Testis (tissue), 3 donors: ENCODE data around the gene DNAJC15. TPM values are rescaled to one million over a fixed set of nuclear protein-coding genes. Genes with fewer than 3 reads are reported as not detected.

ENCODE experiments used
- DNase-seq: peaks from one replicate; pipeline ENCODE4 v3.0.0-alpha.2; 2019
- H3K27ac ChIP-seq, 2 donors: fragments of 200-600 bp; sonication (generic); one replicate each; pipeline ENCODE4 v1.5.1; 2019
- H3K27me3 ChIP-seq: fragments of 200-600 bp; sonication (generic); one replicate; pipeline ENCODE4 v1.5.1; 2019
- H3K36me3 ChIP-seq: fragments of 200-600 bp; sonication (generic); one replicate; pipeline ENCODE4 v1.5.1; 2017; ENCODE audit warnings: low read depth; ENCODE audit errors: missing control alignments
- H3K4me1 ChIP-seq: fragments of 200-600 bp; sonication (generic); one replicate; pipeline ENCODE4 v1.5.1; 2019
- H3K4me3 ChIP-seq, 2 donors: fragments of 200-600 bp; sonication (generic); one replicate each; pipeline ENCODE4 v1.5.1; 2017 to 2019
- H3K9me3 ChIP-seq: fragments of 200-600 bp; sonication (generic); one replicate; pipeline ENCODE4 v1.5.1; 2017
- CTCF ChIP-seq, 3 experiments: fragments of 450-650 bp in 2 of 3; fragments of 200-600 bp in 1 of 3; sonication (generic) in 1 of 3; IDR thresholded peaks; one replicate each; pipeline ENCODE4 v1.5.1; 2016 to 2019; ENCODE audit warnings: antibody characterized with exemption in 3 of 3, mild to moderate bottlenecking in 2 of 3, moderate library complexity in 1 of 3
- POLR2A ChIP-seq: fragments of 450-650 bp; IDR thresholded peaks from one replicate; pipeline ENCODE4 v1.6.1; 2017; ENCODE audit warnings: antibody characterized with exemption, mild to moderate bottlenecking, moderate library complexity
- whole genome bisulfite sequencing, 2 donors: methylation state at CpG; one replicate each; pipeline ENCODE4 v1.1.5; 2018; 5-methylcytosine and 5-hydroxymethylcytosine counted together
- intact Hi-C: fragments of 100-400 bp; cut with DNase I; formaldehyde crosslinking; loops from one replicate; pipeline ENCODE4 v1.15.1; 2023; ENCODE audit warnings: low total_unique reads
- polyA plus RNA-seq: library from polyadenylated mRNA; stranded (reverse); fragments of 350-450 nt; fragmentation: Illumina TruSeq; extraction: RNeasy Lipid Tissue Mini Kit (QIAGEN cat#74804); gene quantifications from one replicate; pipeline ENCODE4 v1.2.3, GENCODE V29; 2014; ENCODE audit warnings: low read depth, low replicate concordance; ENCODE audit not compliant: insufficient read depth
- total RNA-seq, 2 donors: library from RNA; depleted of rRNA; stranded (reverse); fragments of >200 nt; gene quantifications; one replicate each; pipeline ENCODE4 v1.2.3, GENCODE V29; 2016

DNAJC15 gene
- total and polyA plus RNA-seq, 3 donors from 2014 or later, result 11.8 to 49.8 (median 17.2) TPM

- peaks cover 12% of the 10 kb centered on the region for H3K4me1 ChIP-seq
- H3K27me3 ChIP-seq, result no peaks in the 10 kb centered on the region
- 49 to 73% methylated on average over 3 of the region's 3 CpGs for WGBS, 2 donors
- H3K9me3 ChIP-seq, result no peaks in the 10 kb centered on the region
- intact Hi-C loops, result no loop called here
- TF ChIP-seq CTCF (IDR thresholded peaks at IDR 0.05) (no peak), POLR2A (no peak)
- H3K27ac ChIP-seq, result peak overlapping the region; percentile 31 to 57
- H3K36me3 ChIP-seq, result no peaks in the 10 kb centered on the region
- DNase-seq, result no peak
- no peak overlapping the region for H3K4me3 ChIP-seq
These were observed 16.3 kb upstream of the DNAJC15 start for GRCh38 chr13:43006893-43007631.

GRCh38 chr13:43008596-43008995, 14.8 kb upstream of the DNAJC15 start:
- peaks cover 12% of the 10 kb centered on the region for H3K4me1 ChIP-seq
- no peaks in the 10 kb centered on the region for H3K27me3 ChIP-seq
- no peaks in the 10 kb centered on the region for H3K9me3 ChIP-seq
- intact Hi-C loops, result no loop called here
- H3K4me3 ChIP-seq, result no peak overlapping the region
- no peak for TF ChIP-seq POLR2A
- no peak for TF ChIP-seq CTCF (IDR thresholded peaks at IDR 0.05)
- no peaks in the 10 kb centered on the region for H3K36me3 ChIP-seq
- WGBS, 2 donors, result 72 to 90% methylated on average over 3 of the region's 3 CpGs
- DNase-seq, result no peak
- no peak overlapping the region for H3K27ac ChIP-seq

- H3K4me3 ChIP-seq, result no peak overlapping the region
- no peaks in the 10 kb centered on the region for H3K36me3 ChIP-seq
- H3K4me1 ChIP-seq, result peaks cover 12% of the 10 kb centered on the region
- H3K27ac ChIP-seq, result no peak overlapping the region
- TF ChIP-seq POLR2A (no peak), CTCF (IDR thresholded peaks at IDR 0.05) (no peak)
- no peaks in the 10 kb centered on the region for H3K27me3 ChIP-seq
- DNase-seq, result no peak
- intact Hi-C loops, result no loop called here
- 78 to 87% methylated on average over 1 of the region's 1 CpG for WGBS, 2 donors
- no peaks in the 10 kb centered on the region for H3K9me3 ChIP-seq
These were observed 13.9 kb upstream of the DNAJC15 start for GRCh38 chr13:43009506-43009905.

- Histone ChIP-seq H3K4me1 (no peaks in the 10 kb centered on the region), H3K27ac (no peak overlapping the region), H3K4me3 (no peak overlapping the region), H3K9me3 (no peaks in the 10 kb centered on the region), H3K36me3 (no peaks in the 10 kb centered on the region), H3K27me3 (no peaks in the 10 kb centered on the region)
- no peak for DNase-seq
- intact Hi-C loops, result no loop called here
- 68 to 73% methylated on average over 3 of the region's 3 CpGs for WGBS, 2 donors
- TF ChIP-seq CTCF (IDR thresholded peaks at IDR 0.05), result no peak
- TF ChIP-seq POLR2A, result no peak
These were observed 9.2 kb upstream of the DNAJC15 start for GRCh38 chr13:43014162-43014561.

GRCh38 chr13:43016226-43016625, 7.2 kb upstream of the DNAJC15 start:
- TF ChIP-seq POLR2A (no peak), CTCF (IDR thresholded peaks at IDR 0.05) (no peak)
- Histone ChIP-seq H3K4me1 (peaks cover 9% of the 10 kb centered on the region), H3K36me3 (no peaks in the 10 kb centered on the region), H3K27me3 (no peaks in the 10 kb centered on the region), H3K27ac (no peak overlapping the region), H3K9me3 (no peaks in the 10 kb centered on the region), H3K4me3 (no peak overlapping the region)
- intact Hi-C loops, result no loop called here
- 78 to 86% methylated on average over 5 of the region's 5 CpGs for WGBS, 2 donors
- DNase-seq, result no peak
